ENCODE data around the gene OSTC. TPM values are rescaled to one million over a fixed set of nuclear protein-coding genes. Genes with fewer than 3 reads are reported as not detected.
A peak's percentile ranks its signal among the peaks of the same experiment; 100 is the strongest.

The OSTC gene
- total RNA-seq, 2 experiments from 2014 or later, result 75.7 to 80.0 TPM

- intact Hi-C loops (cut with micrococcal nuclease), result no loop called here
- no peak overlapping the region for H3K27ac Mint-ChIP-seq
- H3K4me3 Mint-ChIP-seq, result no peak overlapping the region
- H3K9me3 Mint-ChIP-seq, result no peaks in the 10 kb centered on the region
- CTCF ChIA-PET, result interaction anchor here (0.7 kb wide), 1 partner anchor 619 kb away, joined by 3 read pairs; no protein-coding TSS in a partner anchor
- DNase-seq (no peak), ATAC-seq (no peak)
- POLR2A ChIA-PET, result interaction anchor here (1.9 to 2.5 kb wide), 2 partner anchors 11 to 13 kb away, joined by 7 to 13 read pairs; partner anchors contain the start of gene OSTC
- no peaks in the 10 kb centered on the region for H3K4me1 Mint-ChIP-seq (ENCODE audit: low read depth)
- no peak for TF ChIP-seq CTCF (IDR thresholded peaks at IDR 0.05)
- H3K27me3 Mint-ChIP-seq, result no peaks in the 10 kb centered on the region
- H3K36me3 Mint-ChIP-seq (ENCODE audit: low read depth), result peaks cover 51% of the 10 kb centered on the region
Measured at GRCh38 chr4:108637856-108638255, 12.5 kb upstream of the OSTC start.

DNA sequence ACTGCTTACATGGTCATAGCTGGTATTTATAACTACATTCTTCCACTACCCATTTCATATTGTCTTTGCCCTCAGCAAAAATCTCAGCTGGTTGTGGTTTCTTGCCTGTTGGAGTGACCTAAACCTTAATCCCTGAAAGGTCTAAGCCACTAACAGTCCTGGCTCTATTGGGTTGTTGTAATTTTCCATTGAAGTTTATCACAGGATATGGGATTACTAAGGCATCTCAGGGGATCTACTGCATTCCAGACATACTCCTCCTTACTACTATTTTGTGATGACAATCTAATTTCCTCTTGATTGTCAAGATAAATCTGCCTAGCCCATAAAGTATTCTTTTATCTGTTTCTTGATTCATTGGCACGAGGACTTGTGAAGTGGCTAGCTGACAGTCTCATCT lies 6.2 kb upstream of the OSTC start:
- no peaks in the 10 kb centered on the region for H3K27me3 Mint-ChIP-seq
- H3K36me3 Mint-ChIP-seq (ENCODE audit: low read depth), result peaks cover 23% of the 10 kb centered on the region
- ATAC-seq, result no peak
- DNase-seq, result no peak
- TF ChIP-seq CTCF (IDR thresholded peaks at IDR 0.05), result no peak
- no peaks in the 10 kb centered on the region for H3K9me3 Mint-ChIP-seq
- POLR2A ChIA-PET, result no interaction called here
- H3K4me3 Mint-ChIP-seq, result no peak overlapping the region
- H3K4me1 Mint-ChIP-seq (ENCODE audit: low read depth), result peaks cover 2% of the 10 kb centered on the region
- CTCF ChIA-PET, result no interaction called here
- intact Hi-C loops (cut with micrococcal nuclease), result no loop called here
- H3K27ac Mint-ChIP-seq, result no peak overlapping the region

GRCh38 chr4:108646706-108647105 lies 3.7 kb upstream of the OSTC start:
- Mint-ChIP-seq H3K4me3 (no peak overlapping the region), H3K27me3 (no peaks in the 10 kb centered on the region), H3K4me1 (ENCODE audit: low read depth) (peaks cover 10% of the 10 kb centered on the region), H3K36me3 (ENCODE audit: low read depth) (peaks cover 11% of the 10 kb centered on the region), H3K9me3 (no peaks in the 10 kb centered on the region), H3K27ac (no peak overlapping the region)
- DNase-seq, result no peak
- POLR2A ChIA-PET, result interaction anchor here (0.6 kb wide), 1 partner anchor 20 kb away, joined by 3 read pairs; no protein-coding TSS in a partner anchor
- CTCF ChIA-PET, result no interaction called here
- no peak for ATAC-seq
- TF ChIP-seq CTCF (IDR thresholded peaks at IDR 0.05), result no peak
- intact Hi-C loops (cut with micrococcal nuclease), result no loop called here

- H3K36me3 Mint-ChIP-seq (ENCODE audit: low read depth), result peaks cover 25% of the 10 kb centered on the region
Measured at GRCh38 chr4:108649863-108650211, 562 bp upstream of the OSTC start.

More at GRCh38 chr4:108649863-108650211, 562 bp upstream of the OSTC start:
- intact Hi-C loops (cut with micrococcal nuclease), result no loop called here
- Mint-ChIP-seq H3K9me3 (no peaks in the 10 kb centered on the region), H3K4me1 (ENCODE audit: low read depth) (peaks cover 29% of the 10 kb centered on the region), H3K4me3 (peak overlapping the region; percentile 98), H3K27ac (peak overlapping the region; percentile 95), H3K27me3 (no peaks in the 10 kb centered on the region)
- ChIA-PET CTCF (interaction anchor here (1.4 to 1.8 kb wide), 3 partner anchors 11 to 631 kb away, joined by 3 to 5 read pairs (median 4); no protein-coding TSS in a partner anchor), POLR2A (interaction anchor here (0.7 to 3.0 kb wide), 7 partner anchors 9 to 29 kb away, joined by 3 to 26 read pairs (median 7); partner anchors contain the start of gene RPL34)
- TF ChIP-seq CTCF (IDR thresholded peaks at IDR 0.05), result peak; percentile 16
- ATAC-seq (no peak), DNase-seq (no peak)

Measured in activated CD8-positive, alpha-beta T cell treated with anti-CD3 and anti-CD28 coated beads for 36 hours (primary cell).